MM.1S (cell line): ENCODE measurements around the gene ADRA2B.

Source experiments
- DNase-seq: peaks from one replicate; pipeline ENCODE4 v3.0.0-alpha.2; 2015
- H2AFZ ChIP-seq: fragments of 300-600 bp; sonication (generic); 2 replicates; pipeline ENCODE4 v1.6.0; 2016; ENCODE audit warnings: antibody characterized with exemption, low read length
- H3F3A ChIP-seq: fragments of 300-600 bp; sonication (generic); 2 replicates; pipeline ENCODE4 v1.6.1; 2016; ENCODE audit warnings: mild to moderate bottlenecking, antibody characterized with exemption, low read length, moderate library complexity, mixed read lengths; ENCODE audit not compliant: insufficient read depth
- H3K27ac ChIP-seq: fragments of 300-600 bp; sonication (generic); 2 replicates; pipeline ENCODE4 v1.5.1; 2016; ENCODE audit warnings: mild to moderate bottlenecking, low read length
- H3K27me3 ChIP-seq: fragments of 300-600 bp; sonication (generic); replicated peaks from 2 replicates; pipeline ENCODE4 v1.6.0; 2016; ENCODE audit warnings: low read length; ENCODE audit not compliant: insufficient read depth
- H3K36me3 ChIP-seq: fragments of 300-600 bp; sonication (generic); replicated peaks from 2 replicates; pipeline ENCODE4 v1.6.1; 2016; ENCODE audit warnings: mild to moderate bottlenecking, low read length, mixed read lengths; ENCODE audit not compliant: insufficient read depth
- H3K4me1 ChIP-seq: fragments of 300-600 bp; sonication (generic); 2 replicates; pipeline ENCODE4 v1.6.1; 2016; ENCODE audit warnings: low read length, mixed read lengths
- H3K4me2 ChIP-seq: fragments of 300-600 bp; sonication (generic); 2 replicates; pipeline ENCODE4 v1.6.0; 2016; ENCODE audit warnings: low read depth, low read length
- H3K4me3 ChIP-seq: fragments of 300-600 bp; sonication (generic); 2 replicates; pipeline ENCODE4 v1.5.1; 2016; ENCODE audit warnings: low read length, mixed read lengths
- H3K79me2 ChIP-seq: fragments of 300-600 bp; sonication (generic); 2 replicates; pipeline ENCODE4 v1.6.1; 2016; ENCODE audit warnings: mixed run types, low read length, mixed read lengths
- H3K9ac ChIP-seq: fragments of 300-600 bp; sonication (generic); 2 replicates; pipeline ENCODE4 v1.6.1; 2016; ENCODE audit warnings: low read length, mixed read lengths
- H3K9me2 ChIP-seq: fragments of 300-600 bp; sonication (generic); replicated peaks from 2 replicates; pipeline ENCODE4 v1.6.1; 2016; ENCODE audit warnings: mild to moderate bottlenecking, low read length, mixed read lengths; ENCODE audit not compliant: insufficient read depth
- H3K9me3 ChIP-seq: fragments of 300-600 bp; sonication (generic); replicated peaks from 2 replicates; pipeline ENCODE4 v1.6.1; 2016; ENCODE audit warnings: mild to moderate bottlenecking, low read length, mixed read lengths; ENCODE audit not compliant: insufficient read depth
- H4K20me1 ChIP-seq: fragments of 300-600 bp; sonication (generic); 2 replicates; pipeline ENCODE4 v1.6.1; 2016; ENCODE audit warnings: mild to moderate bottlenecking, low read length, moderate library complexity, mixed read lengths; ENCODE audit not compliant: insufficient read depth
- EZH2 ChIP-seq: fragments of 300-600 bp; sonication (generic); optimal IDR thresholded peaks from 2 replicates; pipeline ENCODE3; 2017; ENCODE audit warnings: low read depth, mild to moderate bottlenecking, antibody characterized with exemption, low read length, mixed read lengths
- EZH2phosphoT487 ChIP-seq: fragments of 300-600 bp; sonication (generic); IDR thresholded peaks from 2 replicates; pipeline ENCODE4 v1.6.1; 2018; ENCODE audit warnings: antibody characterized with exemption, low read length
- TF ChIP-seq, protein P1 (sequence below): fragments of 300-600 bp; sonication (generic); IDR thresholded peaks from 2 replicates; pipeline ENCODE4 v1.5.1; 2016; ENCODE audit warnings: antibody characterized with exemption, low read length, mixed read lengths

ADRA2B gene

GRCh38 chr2:96109361-96109680 lies 7.0 kb downstream of the ADRA2B start:
- H3K4me3 ChIP-seq: no peak overlapping the region
- H3K9me2 ChIP-seq: no peaks in the 10 kb centered on the region
- no peaks in the 10 kb centered on the region for H3F3A ChIP-seq
- no peaks in the 10 kb centered on the region for H4K20me1 ChIP-seq
- no peaks in the 10 kb centered on the region for H3K9me3 ChIP-seq
- DNase-seq: no peak
- TF ChIP-seq, protein P1, sequence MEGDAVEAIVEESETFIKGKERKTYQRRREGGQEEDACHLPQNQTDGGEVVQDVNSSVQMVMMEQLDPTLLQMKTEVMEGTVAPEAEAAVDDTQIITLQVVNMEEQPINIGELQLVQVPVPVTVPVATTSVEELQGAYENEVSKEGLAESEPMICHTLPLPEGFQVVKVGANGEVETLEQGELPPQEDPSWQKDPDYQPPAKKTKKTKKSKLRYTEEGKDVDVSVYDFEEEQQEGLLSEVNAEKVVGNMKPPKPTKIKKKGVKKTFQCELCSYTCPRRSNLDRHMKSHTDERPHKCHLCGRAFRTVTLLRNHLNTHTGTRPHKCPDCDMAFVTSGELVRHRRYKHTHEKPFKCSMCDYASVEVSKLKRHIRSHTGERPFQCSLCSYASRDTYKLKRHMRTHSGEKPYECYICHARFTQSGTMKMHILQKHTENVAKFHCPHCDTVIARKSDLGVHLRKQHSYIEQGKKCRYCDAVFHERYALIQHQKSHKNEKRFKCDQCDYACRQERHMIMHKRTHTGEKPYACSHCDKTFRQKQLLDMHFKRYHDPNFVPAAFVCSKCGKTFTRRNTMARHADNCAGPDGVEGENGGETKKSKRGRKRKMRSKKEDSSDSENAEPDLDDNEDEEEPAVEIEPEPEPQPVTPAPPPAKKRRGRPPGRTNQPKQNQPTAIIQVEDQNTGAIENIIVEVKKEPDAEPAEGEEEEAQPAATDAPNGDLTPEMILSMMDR: no peak
- no peak for TF ChIP-seq EZH2phosphoT487
- no peak for TF ChIP-seq EZH2
- no peak overlapping the region for H2AFZ ChIP-seq
- H3K4me2 ChIP-seq: no peak overlapping the region
- H3K27ac ChIP-seq: no peak overlapping the region
- H3K9ac ChIP-seq: no peak overlapping the region
- no peaks in the 10 kb centered on the region for H3K4me1 ChIP-seq
- H3K79me2 ChIP-seq: no peaks in the 10 kb centered on the region
- peaks cover 21% of the 10 kb centered on the region for H3K27me3 ChIP-seq
- H3K36me3 ChIP-seq: no peaks in the 10 kb centered on the region

DNA sequence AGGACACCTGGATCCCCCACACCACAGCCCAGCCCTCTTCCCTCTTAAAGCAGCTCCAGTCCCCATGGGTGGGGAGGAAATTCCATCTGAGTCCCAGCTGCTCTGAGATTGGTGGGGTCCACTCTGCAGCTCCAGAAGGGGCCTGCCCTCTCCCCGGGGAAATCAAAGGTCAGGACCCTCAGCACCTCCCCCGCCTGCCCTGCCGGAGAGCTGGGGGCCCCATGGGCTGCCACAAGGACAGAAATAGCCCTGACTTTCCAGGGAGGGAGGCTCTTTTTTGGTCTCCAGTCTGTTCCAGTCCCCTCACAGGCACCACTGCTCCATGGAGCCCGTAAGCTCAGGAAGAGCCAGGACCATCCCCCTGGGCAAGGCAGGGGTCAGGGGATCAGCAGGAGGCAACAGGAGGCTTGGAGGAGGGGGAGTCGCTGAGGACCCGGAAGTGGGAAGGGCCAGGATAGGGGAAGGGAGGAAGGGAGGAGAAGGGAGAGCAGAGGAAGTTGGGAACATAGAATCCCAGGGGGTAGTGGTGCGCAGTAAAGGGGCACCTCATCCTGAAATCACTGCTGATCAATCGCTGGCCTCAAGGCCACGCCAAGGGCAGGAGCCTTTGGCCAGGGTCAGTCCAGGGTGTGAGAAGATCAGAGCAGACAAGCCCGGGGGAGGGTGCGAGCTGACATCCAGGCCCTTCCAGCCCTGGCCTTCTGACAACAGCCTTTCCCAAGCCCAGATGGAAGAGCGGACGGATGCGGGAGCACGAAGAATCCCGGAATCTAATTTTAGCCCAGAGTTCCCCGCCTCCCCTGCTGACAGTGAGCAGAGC lies 7.6 kb downstream of the ADRA2B start:
- no peak overlapping the region for H2AFZ ChIP-seq
- no peak overlapping the region for H3K4me2 ChIP-seq
- H3K79me2 ChIP-seq: no peaks in the 10 kb centered on the region
- no peaks in the 10 kb centered on the region for H3K4me1 ChIP-seq
- H3K4me3 ChIP-seq: no peak overlapping the region
- no peak overlapping the region for H3K9ac ChIP-seq
- H3K36me3 ChIP-seq: no peaks in the 10 kb centered on the region
- DNase-seq: no peak
- TF ChIP-seq EZH2phosphoT487: no peak
- TF ChIP-seq, protein P1: no peak
- no peak for TF ChIP-seq EZH2
- no peaks in the 10 kb centered on the region for H4K20me1 ChIP-seq
- no peaks in the 10 kb centered on the region for H3K9me2 ChIP-seq
- H3K9me3 ChIP-seq: no peaks in the 10 kb centered on the region
- H3K27me3 ChIP-seq: peaks cover 17% of the 10 kb centered on the region
- H3K27ac ChIP-seq: no peak overlapping the region
- H3F3A ChIP-seq: no peaks in the 10 kb centered on the region

GRCh38 chr2:96108151-96108540 lies 8.2 kb downstream of the ADRA2B start:
- TF ChIP-seq EZH2phosphoT487 (no peak), EZH2 (no peak)
- TF ChIP-seq, protein P1: no peak
- no peaks in the 10 kb centered on the region for H3K9me2 ChIP-seq
- no peak for DNase-seq
- H3K9ac ChIP-seq: no peak overlapping the region
- no peaks in the 10 kb centered on the region for H3F3A ChIP-seq
- no peak overlapping the region for H3K4me3 ChIP-seq
- no peaks in the 10 kb centered on the region for H4K20me1 ChIP-seq
- H3K27me3 ChIP-seq: peaks cover 17% of the 10 kb centered on the region
- H3K79me2 ChIP-seq: no peaks in the 10 kb centered on the region
- H3K9me3 ChIP-seq: no peaks in the 10 kb centered on the region
- H3K4me2 ChIP-seq: no peak overlapping the region
- no peak overlapping the region for H2AFZ ChIP-seq
- no peaks in the 10 kb centered on the region for H3K4me1 ChIP-seq
- H3K36me3 ChIP-seq: no peaks in the 10 kb centered on the region
- H3K27ac ChIP-seq: no peak overlapping the region
